Measurements from ENCODE around the gene NRIP1.

- no peak for TF ChIP-seq CTCF (IDR thresholded peaks at IDR 0.05; ENCODE audit: low read length)
- no peak for TF ChIP-seq EZH2phosphoT487 (IDR thresholded peaks at IDR 0.05; ENCODE audit: low read length)
These were observed 5.9 kb downstream of the NRIP1 start for GRCh38 chr21:15058854-15059263.
